SW 1271 (cell line): ENCODE results near the gene CSF1R.

Experiments
- DNase-seq, 2 experiments: peaks; one replicate each; lab custom pipeline; 2025; lab: John Stamatoyannopoulos, UW

Gene CSF1R

DNA sequence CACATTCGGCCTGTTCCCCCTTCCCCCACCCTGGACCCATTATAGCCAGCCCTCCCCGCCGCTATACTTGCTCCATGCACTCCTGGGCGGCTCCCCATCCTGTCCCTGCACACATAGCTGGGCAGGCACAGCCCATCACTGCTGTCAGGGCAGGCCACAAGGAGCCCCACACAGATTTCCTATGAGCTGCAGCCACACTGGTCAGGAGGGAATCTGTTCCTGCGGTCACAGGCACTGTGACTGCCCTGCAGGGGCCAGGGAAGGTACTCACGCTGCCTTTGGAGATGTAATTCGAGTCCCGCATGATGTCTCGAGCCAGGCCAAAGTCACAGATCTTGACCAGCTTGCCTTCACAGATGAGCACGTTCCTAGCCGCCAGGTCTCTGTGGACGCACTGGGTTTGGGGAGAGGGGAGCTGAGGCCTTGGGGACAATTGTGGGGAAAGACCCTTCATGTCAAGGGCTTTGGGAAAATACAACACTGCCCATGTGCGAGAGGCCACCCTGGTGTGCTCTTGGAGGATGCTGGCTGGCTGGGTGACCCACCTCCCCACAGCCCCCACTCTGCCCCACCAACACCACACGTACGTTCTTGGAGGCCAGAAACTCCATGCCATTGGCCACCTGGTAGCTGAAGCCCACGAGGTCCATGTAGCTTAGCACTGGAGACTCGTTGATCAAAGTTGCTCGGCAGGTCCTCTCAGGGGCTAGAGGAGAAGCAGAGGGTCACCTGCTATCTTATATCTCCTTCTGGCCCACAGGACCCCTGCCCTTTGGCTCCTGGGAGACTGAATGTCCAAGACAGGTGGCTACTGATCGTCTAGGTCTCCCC, 34.5 kb upstream of the CSF1R start:
- DNase-seq = no peak

DNA sequence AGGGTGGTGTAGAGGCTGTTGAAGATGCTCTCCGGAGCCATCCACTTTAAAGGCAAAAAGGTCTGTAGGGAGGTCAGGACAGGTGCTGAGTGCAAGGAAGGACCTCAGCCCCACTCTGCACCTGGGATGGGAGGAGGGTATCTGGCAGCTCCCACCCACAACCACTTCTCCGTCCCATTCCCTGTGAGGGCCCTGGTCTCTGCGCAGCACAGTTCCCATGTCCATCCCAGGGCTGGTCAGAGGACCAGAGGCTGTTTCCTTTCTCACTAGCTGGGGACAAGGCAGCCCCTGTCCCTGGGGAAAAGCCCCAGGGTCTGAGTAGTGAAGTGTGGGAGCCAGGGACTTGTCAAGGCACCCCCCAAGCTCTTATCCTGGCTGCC, 33.7 kb upstream of the CSF1R start:
- DNase-seq = no peak

DNA sequence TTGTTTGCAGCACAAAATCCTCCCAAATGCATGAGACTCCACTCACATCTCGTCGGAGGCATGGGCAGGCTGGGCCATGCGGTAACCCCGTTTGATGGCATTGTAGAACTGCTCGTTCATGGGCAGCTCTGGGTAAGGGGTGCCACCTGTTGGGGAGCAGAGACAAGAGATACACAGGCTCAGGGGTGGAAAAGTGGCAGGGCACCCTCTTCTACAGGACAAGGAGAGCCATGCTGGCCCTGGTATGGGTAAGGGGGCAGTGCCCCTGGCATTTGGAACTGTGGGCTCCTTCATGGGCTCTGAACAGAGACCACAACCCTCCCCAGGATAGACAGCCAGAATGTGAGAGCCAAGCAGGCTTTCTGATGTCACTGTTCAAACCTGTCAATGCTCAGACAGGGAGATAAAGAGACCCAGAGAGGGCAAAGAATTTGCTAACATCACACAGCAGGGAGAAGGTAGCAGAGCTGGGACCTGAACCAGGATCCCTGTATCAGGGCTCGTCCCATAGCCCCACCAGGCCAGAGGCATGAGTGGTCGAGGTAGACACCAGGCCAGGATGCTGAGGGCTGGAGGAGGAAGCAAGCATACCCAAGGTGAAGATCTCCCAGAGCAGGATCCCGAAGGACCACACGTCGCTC, 33.2 kb upstream of the CSF1R start:
- DNase-seq = no peak

DNA sequence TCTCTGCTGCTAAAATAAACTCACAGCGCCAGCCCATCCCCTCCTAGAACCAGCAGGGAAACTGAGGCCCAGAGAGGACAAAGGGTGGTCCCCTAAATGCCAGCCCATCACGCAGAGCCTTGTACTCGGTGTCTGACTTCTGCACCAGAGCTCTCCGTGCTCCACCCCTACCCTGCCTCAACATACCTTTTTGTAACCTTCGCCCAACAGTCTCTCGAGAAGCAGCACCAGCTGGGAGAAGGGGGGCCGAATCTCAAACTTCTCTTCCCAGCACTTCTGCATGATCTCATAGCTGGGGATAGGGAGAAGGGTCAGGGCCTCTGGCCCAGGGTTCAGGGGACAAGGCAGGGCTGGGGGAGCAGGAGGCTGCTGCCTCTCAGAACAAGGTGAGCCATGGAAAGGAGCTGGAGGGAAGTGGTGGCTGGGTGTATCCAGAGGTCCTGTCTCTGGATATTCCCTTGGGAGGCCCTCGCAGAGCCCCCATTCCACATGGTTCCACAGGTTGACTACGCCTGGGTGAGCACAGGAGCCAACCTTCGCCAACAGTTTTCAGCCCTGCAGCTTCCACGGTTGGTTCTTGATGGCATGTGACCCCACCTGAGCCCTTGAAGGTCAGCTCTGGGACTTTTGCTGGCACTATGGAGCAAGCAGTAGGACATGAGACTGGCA, 32.3 kb upstream of the CSF1R start:
- DNase-seq = no peak

DNA sequence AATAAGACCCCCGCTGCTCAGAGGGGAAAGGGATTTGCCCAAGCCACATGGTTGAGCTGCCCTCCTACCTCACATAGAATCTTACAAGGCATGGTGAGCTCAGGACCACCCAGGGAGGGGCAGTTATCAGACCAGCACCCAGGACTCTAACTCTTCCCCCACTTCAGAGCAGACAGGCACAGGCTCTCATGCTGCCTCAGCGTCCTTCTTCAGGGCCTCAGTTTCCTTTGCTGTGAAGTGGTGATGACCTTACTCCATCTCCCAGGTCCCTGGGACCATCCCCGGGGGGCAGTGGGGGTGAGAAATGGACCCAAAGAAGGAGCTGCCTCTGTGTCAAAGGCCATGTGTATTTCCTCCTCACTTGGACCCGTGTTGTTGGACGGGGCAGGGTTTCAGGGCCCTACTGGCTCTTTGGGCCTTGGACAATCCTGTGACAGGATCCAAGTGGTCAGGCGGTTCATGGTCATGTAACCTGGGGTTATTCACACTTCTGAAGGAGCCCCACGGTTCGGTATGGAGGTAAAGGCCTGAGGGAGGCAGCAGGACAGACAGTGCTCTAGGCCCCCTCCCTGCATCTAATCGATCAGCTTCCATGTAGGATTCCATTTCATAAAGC, 31.7 kb upstream of the CSF1R start:
- DNase-seq = no peak

DNA sequence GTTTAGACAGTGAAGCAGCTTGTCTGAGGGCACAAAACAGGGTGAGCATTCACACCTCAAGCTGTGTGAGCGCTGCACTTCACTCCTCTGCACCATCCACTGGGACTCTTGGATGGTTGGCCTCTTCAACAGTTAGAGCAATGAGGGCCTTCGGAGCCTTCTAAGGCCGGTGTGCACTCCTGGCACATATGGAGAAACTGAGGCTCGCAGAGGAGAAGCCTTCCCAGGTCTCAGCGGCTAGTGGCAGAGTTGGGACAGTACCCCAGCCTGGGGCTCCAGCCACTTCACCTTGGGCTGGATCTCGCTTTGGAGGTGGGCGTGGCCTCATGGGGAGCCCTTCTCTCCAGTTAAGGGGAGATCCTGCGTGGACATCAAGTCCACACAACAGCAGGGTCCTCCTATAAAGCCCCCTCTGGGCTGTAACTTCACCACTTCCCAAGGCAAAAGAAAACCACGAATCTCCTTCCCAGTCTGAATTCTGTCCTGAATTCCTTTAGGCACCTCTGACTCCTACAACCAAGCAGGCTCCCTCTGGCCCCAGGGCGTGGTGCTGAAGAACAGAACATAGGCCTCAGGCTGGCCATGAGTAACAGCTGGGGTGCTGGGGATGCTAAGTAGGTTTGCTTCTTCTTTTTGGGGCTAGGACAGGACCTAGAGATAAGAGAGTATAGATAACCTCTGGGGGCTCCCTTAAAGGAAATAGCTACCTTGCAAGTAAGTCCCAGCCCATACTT, 30.5 kb upstream of the CSF1R start:
- DNase-seq = peak in 1 of 2 experiments; percentile 24

DNA sequence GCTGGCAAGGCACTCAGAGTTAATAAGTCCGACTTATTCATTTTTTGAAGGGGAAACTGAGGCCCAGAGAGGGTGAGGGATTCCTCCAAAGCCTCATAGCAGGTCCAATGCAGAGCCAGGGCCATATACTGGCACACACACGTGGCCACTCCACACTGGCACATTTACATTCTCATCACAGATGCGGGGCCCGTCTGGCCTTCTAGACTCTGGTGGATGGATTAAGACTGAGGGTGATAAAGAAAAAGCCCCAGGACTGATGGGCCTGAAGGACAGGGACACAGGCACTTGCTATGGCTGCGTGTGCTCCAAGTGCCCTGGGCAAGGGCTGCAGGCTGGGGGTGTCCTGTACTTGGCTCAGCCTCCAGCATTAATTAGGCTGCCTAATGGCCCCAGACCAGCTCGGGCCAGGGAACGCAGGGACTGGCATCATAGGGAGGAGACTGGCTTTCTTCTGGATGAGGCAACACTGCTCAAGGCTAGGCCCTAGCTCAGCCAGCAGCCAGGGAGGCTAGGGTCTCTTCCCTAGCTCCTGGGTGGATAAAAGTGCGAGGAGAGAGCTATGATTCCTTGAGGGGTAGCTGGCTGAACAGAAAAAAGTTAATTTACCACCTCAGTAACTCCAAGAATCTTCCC, 28.5 kb upstream of the CSF1R start:
- DNase-seq = no peak

DNA sequence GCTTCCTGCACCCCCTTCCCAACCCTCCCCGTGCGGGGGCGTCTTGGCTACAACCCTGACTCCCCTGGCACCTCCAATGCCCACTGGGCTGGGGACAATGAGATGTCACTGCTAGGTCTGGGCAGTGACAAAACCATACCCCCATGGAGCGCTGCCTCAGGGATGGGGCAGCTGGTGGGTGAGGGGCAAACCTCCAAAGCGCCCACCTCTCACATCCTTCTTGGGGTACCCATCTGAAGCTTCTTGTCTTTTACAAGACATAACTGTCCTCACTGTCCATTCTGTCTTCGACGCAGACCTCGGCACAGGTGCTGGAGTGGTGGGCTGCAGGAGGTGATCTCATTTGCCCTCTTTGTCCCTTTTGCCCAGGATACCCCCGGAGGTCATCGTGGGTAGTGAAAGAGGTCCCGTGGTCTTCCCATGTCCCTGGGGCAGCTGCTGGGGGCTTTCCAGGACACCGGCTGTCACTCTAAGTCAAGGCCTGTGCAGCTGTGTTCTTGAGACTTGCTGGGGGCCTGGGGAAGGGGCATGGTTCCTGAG, 27.8 kb upstream of the CSF1R start:
- DNase-seq = no peak

DNA sequence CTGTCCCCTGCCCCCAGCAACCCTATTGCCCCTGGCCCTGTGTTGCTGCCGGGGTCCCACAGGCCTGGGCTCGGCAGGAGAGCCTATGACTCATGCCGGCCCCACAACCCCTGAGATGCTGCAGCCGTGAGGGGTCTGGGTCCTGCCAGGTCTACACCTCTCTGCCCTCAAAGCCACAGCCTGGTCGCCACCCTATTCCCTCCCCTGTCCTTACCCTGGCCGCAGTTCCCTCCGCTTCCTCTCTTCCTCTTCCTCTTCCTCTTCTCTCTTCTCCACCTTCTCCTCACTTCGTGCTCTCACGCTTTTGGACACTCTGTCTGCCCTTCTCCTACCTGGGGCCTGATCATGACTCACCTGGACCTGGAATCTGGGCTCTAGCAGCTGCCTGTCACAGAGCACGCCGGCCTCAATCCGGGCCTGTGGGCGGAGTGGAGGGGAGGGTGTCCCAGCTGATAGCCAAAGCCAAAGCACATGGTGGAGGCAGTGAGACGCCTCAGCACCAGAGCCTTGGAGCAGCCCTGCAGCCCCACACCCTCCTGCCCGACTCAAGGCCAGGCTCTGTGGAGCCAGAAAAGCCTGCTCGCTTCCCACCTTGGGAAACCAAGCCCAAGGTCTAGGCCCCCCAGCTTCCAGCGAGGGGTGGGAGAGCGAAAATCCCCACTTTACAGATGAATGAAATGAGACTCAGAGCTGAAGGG, 26.8 kb upstream of the CSF1R start:
- DNase-seq = no peak

DNA sequence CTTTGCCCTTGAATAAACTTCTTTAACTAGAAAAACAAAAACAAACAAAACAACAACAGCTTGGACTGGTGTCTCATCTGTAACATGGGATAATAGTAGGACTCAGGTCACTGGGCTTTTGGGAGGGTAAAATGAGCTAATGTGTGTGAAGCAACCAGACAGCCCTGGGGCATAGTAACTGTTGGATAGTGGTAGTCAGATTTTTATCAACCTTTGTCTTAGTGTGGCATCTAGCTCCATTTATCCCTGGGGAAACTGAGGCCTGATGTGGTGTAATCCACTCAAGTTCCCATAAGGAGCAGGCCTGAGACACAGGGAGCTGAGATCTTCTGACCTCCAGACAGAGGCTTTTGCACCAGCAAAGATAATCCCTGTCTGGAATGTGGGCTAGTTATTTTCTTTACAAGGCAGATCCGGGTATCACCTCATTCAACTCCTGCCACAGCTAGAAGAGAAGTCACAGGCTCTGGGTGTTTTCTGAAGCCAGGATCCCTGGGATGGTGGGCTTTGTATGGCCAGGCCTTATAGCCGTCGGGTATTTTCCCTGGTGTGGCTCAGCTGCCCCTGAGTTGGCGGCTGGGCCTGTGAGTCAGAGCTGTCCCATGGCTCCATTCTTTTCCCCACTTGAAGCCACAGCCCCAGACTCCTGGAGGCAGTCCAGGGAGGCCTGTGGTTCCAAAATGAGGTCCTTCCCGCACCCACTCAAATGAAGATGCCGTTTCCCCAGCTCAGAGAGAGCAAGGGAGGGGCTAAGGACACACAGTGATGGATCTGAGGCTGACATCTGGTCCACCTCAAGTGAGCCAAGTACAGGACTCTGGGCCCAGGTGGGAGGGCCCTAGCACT, 26.1 kb upstream of the CSF1R start:
- no peak for DNase-seq

DNA sequence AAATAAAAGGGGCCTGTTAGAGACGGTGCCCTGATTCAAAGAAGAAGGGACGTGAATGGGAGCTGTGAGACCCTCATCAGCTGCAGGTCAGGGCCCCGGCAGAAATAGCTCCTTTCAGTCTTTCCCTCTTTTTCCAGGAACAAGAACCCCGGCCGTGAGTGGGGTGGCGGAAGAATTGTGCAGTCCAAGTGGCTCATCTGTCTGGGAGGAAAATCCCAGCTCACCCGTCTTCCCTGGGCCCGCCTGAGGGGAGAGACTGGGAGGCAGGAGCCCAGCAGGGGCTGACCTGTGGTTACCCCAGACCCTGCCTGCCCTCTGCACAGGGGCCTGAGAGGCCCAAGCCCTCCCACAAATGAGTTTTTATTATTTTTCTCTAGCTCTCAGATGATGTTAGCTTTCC, 24.8 kb upstream of the CSF1R start:
- no peak for DNase-seq

DNA sequence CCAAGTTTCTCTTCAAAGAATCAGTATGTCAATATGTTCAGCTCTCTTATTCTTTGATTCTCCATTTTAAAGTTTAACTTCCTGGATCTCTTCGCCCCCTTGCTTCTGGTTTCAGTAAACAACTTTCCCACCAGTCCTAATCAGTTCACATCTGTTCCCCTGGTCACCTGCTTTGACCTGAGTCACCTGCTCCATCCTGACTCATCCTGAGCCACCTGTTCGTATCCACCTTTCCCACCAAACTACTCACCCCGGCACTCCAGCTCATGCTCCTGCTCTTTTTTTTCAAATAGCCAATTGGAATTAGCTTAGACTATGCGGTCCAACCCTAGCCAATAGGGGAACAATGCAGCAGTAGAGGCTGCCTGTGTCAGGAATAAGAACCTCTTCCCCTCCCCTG, 23.6 kb upstream of the CSF1R start:
- no peak for DNase-seq

DNA sequence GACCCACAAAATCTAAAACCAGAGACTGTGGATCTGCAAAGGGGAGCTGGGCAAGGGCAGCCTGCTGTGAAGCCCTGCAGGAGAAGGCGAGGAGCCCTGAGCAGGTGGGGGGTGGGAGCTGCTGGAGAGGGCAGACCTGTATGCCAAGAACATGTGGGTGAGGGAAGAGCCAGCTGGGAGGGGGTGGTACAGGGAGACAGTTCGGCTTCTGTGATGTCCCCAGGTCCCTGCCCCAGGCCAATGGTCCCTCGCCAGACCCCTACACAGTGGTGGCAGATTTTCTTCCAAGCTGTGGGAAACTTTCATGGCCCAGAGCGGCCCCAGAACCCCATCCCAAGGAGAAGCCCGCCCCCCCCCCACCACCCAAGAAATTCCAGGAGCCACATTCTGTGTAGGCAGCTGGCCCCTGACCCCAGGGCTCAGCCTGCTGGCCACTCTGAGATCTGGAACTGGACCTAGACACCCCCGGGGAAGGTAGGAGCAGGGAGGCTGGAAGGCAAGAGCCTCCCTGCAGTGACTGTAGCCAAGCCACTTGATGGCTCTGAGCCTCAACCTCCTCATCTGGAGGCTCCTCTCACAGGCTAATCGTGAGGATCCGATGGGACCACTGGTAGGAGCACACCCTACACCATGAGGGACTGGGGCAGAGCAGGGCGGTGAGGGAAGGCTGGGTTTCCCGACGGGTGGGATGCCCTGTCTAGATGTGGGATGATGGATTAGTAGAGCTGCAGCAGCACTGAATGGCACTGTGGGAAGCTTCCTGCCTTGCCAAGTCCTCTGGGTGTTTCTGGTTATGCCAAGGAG, 22.6 kb upstream of the CSF1R start:
- no peak for DNase-seq

DNA sequence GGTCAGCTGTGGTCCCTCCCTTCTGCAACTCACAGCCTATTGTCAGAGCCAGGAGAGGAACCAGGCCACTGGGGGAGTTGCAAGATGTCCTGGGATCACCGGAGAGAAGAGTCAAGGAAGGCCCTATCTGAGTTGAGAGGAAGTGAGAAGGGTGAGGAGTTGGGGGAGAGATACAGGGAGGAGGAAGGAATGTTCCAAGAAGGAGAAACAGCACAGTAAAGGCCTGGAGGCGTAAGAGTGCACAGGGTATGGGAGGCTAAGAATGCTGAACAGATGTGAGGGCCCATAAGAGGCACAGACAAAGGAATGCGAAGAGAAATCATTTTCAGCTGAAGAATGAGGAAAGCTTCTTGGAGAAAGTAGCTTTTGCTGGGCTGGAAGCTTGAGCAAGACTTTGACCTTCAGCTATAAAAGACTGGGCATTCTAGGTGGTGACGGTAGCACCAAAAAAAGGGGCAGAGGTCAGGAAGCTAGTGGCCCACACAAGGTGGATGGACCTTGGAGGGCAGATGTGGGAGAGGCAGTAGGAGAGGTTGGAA, 21.6 kb upstream of the CSF1R start:
- no peak for DNase-seq

DNA sequence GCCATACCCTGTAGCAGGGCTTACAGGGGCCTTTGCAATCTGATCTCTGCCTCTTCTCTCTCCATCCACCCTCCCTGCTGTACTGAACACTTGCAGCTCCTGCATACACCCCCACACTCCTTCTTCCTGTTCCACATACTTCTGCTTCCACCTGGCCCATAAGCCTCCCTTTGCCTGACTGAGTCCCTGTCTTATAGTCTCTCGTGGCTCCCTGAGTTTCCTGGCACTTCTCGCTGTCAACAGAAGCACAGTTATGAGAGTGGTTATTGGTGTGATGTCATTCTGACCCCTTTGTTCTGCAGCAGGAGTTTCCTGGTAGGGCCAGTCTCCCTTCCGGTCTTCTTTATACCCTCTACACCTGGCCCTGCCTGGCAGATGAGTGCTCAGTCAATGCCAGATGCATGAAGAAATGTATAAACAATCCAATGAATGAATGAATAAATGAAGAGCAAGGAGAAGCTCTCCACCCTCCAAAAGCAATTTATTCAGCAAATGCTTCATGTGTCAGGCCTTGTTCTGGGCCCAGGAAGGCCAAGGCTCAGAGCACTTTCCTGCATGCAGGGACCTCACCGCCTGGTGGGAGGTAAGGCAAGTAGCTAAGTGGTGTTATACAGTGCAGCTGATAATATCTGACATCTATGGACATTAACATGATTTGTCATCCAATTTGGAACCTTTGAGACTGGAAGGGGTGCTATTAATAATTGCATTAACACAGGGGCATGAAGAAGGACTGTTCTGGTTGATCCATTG, 20.5 kb upstream of the CSF1R start:
- DNase-seq = no peak

DNA sequence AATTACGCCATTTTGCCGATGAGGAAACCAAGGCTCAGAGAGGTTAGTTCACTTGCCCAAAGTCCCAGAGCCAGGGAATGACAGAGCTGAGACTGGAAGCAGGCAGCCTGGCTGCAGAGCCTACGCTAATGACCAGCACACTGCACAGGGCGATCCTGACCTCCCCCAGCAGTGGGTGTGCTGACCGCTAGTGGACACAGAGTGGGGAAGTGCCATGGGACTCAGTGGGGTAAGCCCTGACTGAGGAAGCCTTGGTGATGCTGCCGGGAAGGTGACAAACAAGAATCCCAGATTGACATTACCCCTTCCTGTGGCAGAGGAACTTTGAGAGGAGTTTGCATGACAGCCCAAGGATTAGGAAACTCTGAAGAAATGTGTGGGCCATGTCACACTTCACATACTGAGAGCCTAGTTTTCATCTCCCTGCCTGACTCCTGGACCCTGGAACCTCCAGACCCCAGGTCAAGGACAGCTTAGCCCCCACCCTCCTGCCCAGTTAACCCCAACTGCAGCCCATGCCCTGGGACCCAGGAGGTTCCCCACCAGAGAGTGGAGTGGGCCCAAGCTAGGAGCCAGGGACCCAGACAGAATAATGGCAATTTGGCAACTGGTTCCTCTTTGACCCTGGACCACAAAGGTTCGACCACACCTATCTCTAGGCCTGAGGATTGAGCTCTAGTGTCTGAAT, 19.7 kb upstream of the CSF1R start:
- DNase-seq = no peak

DNA sequence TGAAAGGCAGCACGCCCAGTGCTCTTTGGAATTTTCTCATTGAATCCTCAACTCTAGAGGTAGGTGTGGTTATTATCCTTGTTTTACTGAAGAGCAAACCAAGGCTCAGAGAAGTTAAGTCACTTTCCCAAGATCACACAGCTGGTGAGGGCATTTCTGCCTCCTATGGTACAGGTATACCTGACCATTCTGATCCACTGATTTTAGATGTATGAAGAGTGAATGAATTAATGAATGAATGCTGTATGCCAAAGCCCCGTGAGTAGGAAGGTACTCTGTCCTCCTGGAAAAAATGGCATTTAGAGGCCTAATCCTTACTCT, 18.2 kb upstream of the CSF1R start:
- DNase-seq = no peak
